ENCODE results near the gene MAST3.
"Not testable (repeated sequence)": the region's sequence is repeated elsewhere in the genome, so short reads cannot be mapped to it uniquely, and the experiment has no call there.

The MAST3 gene

DNA sequence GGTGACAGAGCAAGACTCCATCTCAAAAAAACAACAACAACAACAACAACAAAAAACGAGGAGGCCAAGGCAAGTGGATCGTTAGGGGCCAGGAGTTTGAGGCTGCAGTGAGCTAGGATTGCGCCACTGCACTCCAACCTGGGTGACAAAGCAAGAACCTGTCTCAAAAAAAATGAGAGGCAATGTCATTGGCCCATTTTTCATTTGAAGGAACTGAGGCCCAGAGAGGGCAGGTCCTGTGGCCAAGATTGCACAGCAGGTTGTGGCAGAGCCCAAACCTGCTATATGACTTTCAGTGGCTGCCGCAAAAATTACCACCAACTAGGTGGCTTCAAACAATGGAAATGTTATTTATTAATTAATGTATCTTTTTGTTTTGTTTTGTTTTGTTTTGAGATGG lies 60.9 kb downstream of the MAST3 start:
- DNase-seq (ENCODE audit: low read depth in 2 of 2), result no peak

DNA sequence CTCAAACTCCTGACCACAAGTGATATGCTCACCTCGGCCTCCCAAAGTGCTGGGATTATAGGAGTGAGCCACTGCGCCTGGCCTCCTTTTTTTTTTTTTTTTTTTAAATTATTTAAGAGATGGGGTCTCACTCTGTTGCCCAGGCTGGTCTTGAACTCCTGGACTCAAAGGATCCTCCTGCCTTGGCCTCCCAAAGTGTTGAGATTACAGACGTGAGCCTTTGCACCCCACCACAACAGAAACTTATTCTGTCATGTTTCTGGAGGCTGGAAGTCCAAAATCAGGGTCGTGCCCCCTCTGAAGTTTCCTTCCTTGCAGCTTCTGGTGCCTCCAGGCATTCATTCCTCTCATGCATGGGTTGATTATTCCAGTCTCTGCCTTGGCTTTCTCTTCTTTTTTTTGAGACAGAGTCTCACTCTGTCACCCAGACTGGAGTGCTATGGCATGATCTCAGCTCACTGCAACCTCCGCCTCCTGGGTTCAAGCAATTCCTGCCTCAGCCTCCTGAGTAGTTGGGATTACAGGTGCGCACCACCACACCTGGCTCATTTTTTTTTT lies 61.6 kb downstream of the MAST3 start:
- not testable (repeated sequence) for DNase-seq (ENCODE audit: low read depth in 2 of 2)

DNA sequence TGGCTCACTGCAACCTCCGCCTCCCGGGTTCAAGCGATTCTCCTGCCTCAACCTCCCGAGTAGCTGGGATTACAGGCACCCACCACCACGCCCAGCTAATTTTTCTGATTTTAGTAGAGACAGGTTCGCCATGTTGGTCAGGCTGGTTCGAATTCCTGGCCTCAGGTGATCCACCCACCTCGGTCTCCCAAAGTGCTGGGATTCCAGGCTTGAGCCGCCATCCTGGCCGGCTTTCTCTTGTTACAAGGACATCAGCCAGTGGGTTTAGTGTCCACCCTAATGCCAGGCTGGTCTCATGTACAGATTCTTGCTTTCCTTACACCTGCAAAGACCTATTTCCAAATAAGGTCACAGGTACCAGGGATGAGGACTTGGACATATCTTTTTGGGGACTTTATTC lies 62.2 kb downstream of the MAST3 start:
- DNase-seq (ENCODE audit: low read depth in 2 of 2), result no peak

DNA sequence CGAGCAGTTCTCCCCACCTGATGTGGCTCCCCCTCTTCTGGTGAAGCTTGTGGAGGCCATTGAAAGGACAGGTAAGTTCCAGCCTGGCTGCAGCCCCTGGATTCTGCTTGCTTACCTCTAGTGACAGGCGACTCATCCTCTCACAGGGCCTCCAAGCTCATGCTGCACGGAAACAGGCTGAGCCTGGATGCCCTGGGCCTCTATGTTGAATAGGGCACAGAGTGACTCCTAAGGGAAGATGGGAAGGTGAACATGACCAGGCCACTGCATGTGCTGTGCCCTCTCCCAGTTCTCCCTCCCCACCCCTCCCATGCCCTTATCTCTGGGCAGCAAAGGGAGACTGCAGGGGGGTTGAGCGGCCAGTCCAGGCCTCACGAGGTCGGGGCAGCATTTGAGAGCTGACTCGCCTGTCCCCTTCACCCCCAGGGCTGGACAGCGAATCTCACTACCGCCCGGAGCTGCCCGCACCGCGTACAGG lies 63.0 kb downstream of the MAST3 start:
- no peak for DNase-seq (ENCODE audit: low read depth in 2 of 2)

DNA sequence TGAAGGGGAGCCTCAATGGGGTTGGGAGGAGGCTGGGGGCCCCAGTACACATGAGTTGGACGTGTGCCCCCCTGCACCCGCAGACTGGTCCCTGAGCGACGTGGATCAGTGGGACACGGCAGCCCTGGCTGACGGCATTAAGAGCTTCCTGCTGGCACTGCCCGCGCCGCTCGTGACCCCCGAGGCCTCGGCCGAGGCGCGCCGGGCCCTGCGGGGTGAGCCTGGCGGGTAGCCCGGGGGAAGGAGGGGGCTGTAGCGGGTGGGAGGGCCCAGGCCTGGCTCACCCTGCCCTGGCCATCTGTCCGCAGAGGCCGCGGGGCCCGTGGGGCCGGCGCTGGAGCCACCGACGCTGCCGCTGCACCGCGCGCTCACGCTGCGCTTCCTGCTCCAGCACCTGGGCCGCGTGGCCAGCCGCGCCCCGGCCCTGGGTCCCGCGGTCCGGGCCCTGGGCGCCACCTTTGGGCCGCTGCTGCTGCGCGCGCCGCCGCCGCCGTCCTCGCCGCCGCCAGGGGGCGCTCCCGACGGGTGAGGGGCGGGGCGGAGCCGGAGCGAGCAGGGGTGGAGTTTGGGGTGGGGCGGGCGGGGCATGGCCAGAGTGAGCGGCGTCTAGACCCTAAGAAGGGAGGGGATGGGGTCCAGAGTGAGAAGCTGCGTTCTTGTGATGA lies 63.5 kb downstream of the MAST3 start:
- DNase-seq (ENCODE audit: low read depth in 2 of 2), result peak; percentile 62 to 70

DNA sequence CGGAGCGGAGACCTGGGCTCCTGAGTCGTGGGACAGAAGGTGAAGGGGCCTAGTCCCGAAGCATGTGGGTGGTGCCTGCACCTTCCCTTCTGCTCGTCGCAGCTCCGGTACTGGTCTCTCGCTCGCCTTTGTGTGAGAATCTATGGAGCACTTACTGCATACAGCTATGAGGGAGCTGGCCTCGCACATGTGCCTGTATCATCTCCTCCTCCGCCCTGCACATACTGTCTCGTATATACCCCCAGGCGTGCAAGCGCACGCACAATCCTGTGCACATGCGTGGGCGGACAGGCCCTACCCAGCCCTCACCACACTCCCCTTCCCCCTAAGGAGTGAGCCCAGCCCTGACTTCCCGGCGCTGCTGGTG lies 64.0 kb downstream of the MAST3 start:
- DNase-seq (ENCODE audit: low read depth in 2 of 2), result no peak

DNA sequence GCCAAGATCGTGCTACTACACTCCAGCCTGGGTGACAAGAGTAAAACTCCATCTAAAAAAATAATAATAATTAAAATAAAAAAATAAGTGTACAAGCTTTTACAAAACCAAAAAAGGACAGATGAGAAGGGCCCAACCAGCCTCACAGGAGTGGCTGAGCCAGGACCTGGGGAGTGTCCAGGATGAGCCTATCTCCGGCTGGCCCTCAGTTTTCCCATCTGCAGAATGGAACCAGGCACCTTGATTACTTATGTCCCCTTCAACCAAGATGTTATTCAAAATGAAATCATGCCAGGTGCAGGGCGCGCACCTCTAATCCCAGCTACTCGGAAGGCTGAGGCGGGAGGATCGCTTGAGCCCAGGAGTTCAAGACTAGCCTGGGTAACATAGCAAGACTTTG lies 66.5 kb downstream of the MAST3 start:
- no peak for DNase-seq (ENCODE audit: low read depth in 2 of 2)

DNA sequence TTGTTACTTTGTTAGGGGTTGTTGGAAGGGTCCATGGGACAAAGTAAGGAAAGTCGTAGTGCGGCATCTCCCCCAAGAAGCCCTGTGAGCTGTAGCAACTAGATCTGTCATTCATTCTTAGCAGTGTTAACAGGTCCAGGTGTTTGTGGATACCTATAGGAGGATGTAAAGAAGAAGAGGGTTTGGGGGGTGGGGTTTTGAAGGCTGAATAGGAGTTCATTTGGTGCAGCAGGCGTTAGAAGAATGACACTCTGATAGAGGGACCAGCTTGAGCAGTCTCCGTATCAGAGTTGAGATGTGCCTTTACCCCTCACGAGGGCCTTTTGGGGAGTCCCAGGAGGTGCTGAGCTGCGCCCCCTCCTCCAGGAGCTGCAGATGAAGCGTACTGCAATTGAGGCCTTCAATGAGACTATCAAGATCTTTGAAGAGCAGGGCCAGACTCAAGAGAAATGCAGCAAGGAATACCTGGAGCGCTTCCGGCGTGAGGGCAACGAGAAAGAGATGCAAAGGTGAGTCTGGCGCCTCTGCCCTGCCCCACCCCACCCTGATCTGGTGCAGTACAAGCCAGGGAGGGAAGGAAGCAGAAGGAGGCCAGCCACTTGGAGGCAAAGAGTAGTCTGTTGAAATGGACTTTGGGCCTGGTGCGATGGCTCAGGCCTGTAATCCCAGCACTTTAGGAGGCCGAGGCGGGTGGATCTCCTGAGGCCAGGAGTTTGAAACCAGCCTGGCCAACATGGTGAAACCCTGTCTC lies 68.4 kb downstream of the MAST3 start:
- DNase-seq (ENCODE audit: low read depth in 2 of 2), result no peak

DNA sequence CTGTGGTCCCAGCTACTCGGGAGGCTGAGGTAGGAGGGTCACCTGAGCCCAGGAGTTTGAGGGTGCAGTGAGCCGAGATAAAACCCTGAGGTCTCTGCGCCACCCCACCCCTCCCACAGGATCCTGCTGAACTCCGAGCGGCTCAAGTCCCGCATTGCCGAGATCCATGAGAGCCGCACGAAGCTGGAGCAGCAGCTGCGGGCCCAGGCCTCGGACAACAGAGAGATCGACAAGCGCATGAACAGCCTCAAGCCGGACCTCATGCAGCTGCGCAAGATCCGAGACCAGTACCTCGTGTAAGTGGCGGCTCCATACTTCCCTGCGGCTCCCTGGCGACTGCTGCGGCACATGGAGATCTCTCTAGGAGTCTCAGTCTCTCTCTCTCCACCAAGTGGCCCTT lies 69.4 kb downstream of the MAST3 start:
- no peak for DNase-seq (ENCODE audit: low read depth in 2 of 2)

DNA sequence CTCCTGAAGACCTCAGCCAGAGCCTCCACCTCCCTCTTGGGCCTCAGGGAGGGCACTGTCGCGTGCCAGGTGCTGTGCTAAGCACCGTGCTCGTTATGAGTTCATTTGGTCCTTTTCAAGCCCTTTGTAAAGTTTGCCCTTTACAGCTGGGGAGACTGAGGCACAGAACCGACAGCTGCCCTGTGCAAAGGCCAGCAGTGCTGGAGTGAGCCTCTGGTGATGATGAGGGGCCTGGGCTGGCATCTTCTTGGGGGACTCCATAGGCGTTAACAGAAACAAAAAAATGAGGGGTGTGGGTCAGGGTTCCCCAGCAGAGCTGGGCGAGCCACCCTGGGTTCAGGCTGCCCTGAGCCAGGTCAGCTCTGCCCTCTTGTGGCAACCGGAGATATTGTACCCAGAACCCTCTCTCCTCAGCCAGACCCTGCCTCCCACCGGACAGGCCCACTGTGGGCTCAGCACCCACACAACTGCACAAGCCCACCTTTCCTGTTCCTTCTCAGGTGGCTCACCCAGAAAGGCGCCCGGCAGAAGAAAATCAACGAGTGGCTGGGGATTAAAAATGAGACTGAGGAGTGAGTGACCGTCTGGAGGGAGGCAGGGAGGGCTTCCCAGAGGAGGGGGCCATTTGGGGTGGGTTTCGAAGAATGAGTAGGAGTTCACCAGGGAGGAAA lies 70.5 kb downstream of the MAST3 start:
- DNase-seq (ENCODE audit: low read depth in 2 of 2), result peak in 1 of 2 donors; percentile 31

DNA sequence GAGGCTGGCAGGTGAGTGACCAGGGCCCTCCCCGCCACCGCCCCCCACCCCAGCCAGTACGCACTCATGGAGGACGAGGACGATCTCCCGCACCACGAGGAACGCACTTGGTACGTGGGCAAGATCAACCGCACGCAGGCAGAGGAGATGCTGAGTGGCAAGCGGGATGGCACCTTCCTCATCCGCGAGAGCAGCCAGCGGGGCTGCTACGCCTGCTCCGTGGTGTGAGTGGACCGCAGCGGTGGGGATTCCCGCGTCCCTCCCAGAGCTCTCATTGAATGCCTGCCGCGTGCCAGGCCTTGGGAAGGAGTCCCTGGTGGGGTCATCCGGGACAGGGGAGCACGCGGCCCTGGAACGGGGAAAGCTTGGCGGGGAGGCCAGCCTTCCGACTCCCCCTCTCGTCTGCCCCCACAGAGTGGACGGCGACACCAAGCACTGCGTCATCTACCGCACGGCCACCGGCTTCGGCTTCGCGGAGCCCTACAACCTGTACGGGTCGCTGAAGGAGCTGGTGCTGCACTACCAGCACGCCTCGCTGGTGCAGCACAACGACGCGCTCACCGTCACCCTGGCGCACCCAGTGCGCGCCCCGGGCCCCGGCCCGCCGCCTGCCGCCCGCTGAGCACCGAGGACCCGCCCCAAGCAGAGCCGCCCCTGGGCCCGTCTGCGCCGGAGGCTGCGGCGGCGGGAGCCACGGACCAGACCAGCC lies 71.2 kb downstream of the MAST3 start:
- no peak for DNase-seq (ENCODE audit: low read depth in 2 of 2)

DNA sequence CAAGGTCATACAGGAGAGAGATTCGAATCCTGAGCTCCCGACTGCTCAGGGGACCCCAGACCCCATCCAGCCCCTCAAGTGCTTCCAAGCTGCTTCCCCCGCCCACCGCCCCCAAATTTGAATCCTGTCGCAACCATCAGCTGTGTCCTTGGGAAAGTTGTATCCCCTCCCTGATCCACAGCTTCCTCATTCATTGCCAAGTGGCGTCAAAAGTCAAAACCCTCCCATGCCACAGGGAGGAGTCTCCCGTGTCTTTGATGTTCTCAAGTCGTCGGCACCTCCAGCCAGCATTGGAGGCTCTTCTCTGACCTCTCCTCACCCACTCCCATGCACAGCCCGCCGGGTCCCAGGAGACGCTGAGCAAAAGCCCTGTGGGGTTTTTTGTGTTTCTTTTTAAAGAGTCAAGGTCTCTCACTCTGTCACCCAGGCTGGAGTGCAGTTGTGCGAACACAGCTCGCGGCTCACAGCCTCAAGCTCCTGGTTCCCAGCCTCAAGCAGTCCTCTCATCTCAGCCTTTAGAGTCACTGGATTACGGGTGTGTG lies 73.2 kb downstream of the MAST3 start:
- DNase-seq (ENCODE audit: low read depth in 2 of 2), result no peak

DNA sequence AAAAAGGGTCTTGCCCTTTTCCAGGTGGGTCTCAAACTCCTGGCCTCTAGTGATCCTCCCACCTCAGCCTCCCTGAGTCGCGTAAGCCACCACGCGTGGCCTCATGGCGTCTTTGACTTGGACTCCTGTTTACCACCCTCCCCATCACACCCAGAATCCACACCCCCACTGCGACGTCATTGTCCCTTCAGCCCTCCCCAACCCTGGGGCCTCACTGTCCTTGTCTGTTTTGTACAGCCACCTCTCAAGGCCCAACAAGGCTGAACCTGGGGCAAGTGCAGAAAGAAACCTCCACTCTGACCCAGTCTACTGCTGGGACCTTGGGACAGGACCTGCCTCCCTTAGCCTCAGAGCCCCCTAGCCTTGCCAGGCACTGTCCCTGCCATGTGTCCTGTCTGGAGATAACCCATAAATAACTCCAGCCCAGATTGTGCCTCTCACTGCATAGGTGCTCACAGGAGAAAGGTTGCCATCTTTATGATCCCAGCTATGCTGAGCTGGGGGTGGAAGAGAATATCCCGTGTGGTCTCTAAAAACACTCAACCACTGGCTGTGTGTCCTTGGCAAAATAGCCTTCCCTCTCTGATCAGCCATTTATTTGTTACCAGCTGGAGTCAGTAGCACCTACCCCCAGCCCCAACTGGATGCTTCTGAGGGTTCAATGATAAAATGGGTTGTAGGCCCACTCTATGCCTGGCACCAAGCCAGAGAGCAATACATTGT lies 74.2 kb downstream of the MAST3 start:
- no peak for DNase-seq (ENCODE audit: low read depth in 2 of 2)

DNA sequence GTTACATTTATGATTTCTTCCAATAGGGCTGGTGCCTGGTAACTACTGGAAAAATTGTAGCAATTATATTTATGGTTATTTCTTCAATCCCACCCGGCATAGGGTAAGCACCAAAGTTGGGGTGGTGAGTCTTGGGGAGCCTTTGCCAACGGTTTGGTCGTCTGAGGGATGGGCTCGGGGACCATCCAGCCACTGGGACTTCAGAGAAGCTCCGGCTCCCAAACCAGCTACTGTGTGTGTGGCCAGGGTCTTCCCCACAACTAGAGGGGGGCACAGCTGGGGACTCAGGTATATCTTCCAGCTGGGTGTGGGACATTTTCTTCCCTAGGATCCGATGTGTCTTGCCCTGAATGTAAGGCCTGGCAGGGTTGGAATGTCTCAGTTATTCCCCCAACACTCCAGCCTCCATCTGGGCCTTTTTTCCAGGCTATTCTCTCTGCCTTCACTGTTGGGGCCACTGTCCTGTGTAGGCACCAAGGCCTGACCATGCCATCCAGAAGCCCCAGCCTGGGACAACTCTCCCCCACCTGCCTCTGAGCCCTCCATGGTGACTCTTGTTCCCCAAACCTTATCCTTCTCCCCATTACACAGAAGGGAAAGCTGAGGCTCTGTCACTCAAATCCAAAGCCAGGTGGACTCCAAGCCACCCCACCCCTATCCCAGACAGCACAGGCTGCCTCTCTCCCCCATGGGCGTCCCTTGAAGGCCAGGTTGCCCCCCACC lies 74.9 kb downstream of the MAST3 start:
- DNase-seq (ENCODE audit: low read depth in 2 of 2), result no peak

DNA sequence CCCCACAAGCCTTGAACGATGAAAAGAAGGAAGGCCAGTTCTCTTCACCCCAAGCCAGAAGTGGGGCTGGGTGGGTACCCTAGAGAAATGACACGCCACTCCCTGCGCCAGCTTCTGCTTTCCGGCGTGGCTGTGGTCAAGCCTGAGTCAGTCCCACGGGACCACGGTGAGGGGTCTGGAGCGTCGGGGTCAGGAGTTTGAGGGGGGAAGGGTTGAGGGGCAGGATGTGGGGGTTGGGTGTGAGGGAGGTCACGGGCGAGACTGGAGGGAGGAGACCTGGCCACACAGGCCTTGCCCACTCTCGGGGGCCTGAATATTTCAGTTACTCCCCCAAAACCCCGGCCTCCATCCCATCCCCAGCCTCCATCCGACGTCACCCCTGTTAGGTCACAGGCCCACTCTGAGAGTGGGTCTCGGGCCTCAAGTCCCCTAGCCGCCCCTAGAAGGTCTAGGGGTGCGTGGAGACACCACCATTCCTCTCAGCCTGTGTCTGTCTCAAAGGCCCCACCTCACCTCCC lies 75.5 kb downstream of the MAST3 start:
- DNase-seq (ENCODE audit: low read depth in 2 of 2), result no peak

DNA sequence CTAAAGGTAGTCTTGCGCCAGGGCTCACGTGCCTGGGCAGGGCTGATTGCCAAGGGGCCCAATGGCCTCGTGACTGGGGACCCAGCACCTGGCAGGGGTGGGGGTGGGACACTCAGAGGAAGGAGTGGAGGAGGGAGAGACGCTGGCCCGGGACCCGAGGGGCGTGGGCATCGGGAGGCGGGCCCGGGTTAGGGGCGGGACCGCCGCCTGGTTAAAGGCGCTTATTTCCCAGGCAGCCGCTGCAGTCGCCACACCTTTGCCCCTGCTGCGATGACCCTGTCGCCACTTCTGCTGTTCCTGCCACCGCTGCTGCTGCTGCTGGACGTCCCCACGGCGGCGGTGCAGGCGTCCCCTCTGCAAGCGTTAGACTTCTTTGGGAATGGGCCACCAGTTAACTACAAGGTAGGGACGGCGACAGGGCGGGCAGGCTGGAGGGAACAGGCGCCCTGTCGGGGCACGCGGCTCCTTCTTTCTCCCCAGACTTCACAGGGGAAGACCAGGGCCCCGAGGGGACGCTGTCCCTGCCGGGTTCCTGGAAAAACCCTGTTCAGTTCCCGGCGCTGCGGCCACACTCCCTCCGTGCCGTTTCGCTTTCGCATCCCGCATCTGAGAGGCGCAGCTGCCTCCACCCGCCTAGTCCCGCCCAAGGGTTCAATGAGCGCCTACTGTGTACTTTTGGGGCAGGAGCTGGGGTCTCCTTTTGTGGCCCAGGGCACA lies 76.2 kb downstream of the MAST3 start, which contains the start of gene IFI30:
IFI30 (plus strand) TSS at position 242 of the 717 bp plus-strand sequence; CDS start at position 271, 29 bp downstream.
- DNase-seq (ENCODE audit: low read depth in 2 of 2), result peak in 1 of 2 donors; percentile 27

DNA sequence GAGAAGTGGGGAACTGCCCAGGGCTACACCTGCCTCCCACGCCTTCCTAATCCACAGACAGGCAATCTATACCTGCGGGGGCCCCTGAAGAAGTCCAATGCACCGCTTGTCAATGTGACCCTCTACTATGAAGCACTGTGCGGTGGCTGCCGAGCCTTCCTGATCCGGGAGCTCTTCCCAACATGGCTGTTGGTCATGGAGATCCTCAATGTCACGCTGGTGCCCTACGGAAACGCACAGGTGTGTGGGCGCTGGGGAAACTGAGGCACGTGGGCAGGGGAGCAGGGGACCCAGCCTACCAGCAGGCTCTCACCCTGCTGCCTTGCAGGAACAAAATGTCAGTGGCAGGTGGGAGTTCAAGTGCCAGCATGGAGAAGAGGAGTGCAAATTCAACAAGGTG lies 77.4 kb downstream of the MAST3 start:
- no peak for DNase-seq (ENCODE audit: low read depth in 2 of 2)

DNA sequence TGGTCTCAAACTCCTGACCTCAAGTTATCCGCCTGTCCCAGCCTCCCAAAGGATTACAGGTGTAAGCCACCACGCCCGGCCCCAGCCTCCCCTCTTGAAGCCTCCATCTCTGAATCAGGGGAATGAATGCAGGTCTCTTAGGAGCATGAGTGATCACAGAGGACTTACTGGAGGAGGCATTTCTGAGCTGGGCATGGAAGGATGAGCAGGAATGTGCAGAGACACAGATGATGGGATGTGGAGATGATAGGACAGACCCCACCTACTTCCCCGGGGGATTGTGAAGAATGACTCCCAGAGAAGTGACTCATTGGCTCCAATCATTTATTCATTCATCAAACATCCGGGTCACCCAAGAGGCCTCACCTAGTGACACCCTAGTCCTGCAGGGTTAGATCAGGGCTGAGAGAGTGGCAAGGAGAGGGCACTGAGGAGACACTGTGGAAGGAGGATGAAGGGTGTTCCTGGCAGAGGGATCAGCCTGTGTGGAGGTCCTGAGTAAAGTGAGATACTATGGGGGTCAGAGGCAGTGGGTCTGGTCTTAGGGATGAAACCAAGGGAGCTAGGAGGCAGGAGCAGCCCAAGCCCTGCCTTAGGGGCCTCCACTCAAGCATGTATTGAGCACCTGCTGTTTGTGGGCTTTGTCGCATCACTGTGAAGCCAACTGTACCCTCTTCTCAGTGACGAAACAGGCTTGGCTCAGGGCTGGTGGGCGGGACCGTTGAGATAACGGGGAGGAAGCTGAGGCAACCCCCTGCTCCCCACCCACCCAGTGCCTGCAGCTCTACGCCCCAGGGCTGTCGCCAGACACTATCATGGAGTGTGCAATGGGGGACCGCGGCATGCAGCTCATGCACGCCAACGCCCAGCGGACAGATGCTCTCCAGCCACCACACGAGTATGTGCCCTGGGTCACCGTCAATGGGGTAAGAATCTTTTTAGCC lies 79.1 kb downstream of the MAST3 start:
- no peak for DNase-seq (ENCODE audit: low read depth in 2 of 2)
